Keratinocyte (primary cell): ENCODE results near the gene ANKRD26. TPM values are rescaled to one million over a fixed set of nuclear protein-coding genes. Genes with fewer than 3 reads are reported as not detected.

Source experiments
- DNase-seq: peaks from one replicate; pipeline ENCODE4 v3.0.0-alpha.2; 2011; ENCODE audit warnings: low read depth, missing footprints, low spot score
- FAIRE-seq: peaks from 2 replicates; lab custom pipeline; 2011; peaks lifted over from hg19 to GRCh38; lab: Jason Lieb, UNC
- H2AFZ ChIP-seq: 2 replicates; pipeline ENCODE4 v1.6.0; 2012; ENCODE audit warnings: low read length, control low read depth, inconsistent platforms; ENCODE audit not compliant: control insufficient read depth
- H3K27ac ChIP-seq: 2 replicates; pipeline ENCODE4 v1.5.1; 2011; ENCODE audit warnings: low read length; ENCODE audit not compliant: control insufficient read depth, insufficient read depth
- H3K27me3 ChIP-seq: 3 replicates; pipeline ENCODE4 v1.6.0; 2011; ENCODE audit warnings: low read length; ENCODE audit not compliant: control insufficient read depth, insufficient read depth; ENCODE audit errors: extremely low read depth
- H3K36me3 ChIP-seq, 2 experiments: 2 replicates in 1 of 2; 3 replicates in 1 of 2; pipeline ENCODE4 v1.5.1; 2011; ENCODE audit warnings: low read length in 2 of 2, mild to moderate bottlenecking in 1 of 2; ENCODE audit not compliant: control insufficient read depth in 2 of 2, insufficient read depth in 2 of 2; ENCODE audit errors: extremely low read depth in 1 of 2
- H3K4me1 ChIP-seq: 3 replicates; pipeline ENCODE4 v1.5.1; 2011; ENCODE audit warnings: low read length; ENCODE audit not compliant: control insufficient read depth, insufficient read depth; ENCODE audit errors: extremely low read depth
- H3K4me2 ChIP-seq: 3 replicates; pipeline ENCODE4 v1.6.0; 2011; ENCODE audit warnings: low read depth, low read length; ENCODE audit not compliant: control insufficient read depth, insufficient read depth; ENCODE audit errors: extremely low read depth
- H3K4me3 ChIP-seq, 3 experiments: fragments of 200-600 bp in 1 of 3; sonication (generic) in 1 of 3; 2 replicates in 2 of 3; 3 replicates in 1 of 3; pipeline ENCODE4 v1.5.1; 2011 to 2016; ENCODE audit warnings: low read length in 3 of 3, mild to moderate bottlenecking in 3 of 3, control low read depth in 2 of 3, inconsistent platforms in 1 of 3, low read depth in 1 of 3, mixed read lengths in 1 of 3, mixed run types in 1 of 3, moderate library complexity in 1 of 3; ENCODE audit not compliant: control insufficient read depth in 2 of 3, insufficient read depth in 2 of 3; ENCODE audit errors: extremely low read depth in 1 of 3
- H3K79me2 ChIP-seq: 2 replicates; pipeline ENCODE4 v1.6.0; 2012; ENCODE audit warnings: low read length; ENCODE audit not compliant: control insufficient read depth, insufficient read depth
- H3K9ac ChIP-seq: 3 replicates; pipeline ENCODE4 v1.6.0; 2011; ENCODE audit warnings: low read length; ENCODE audit not compliant: control insufficient read depth, insufficient read depth; ENCODE audit errors: extremely low read depth
- H3K9me1 ChIP-seq: 3 replicates; pipeline ENCODE4 v1.6.0; 2011; ENCODE audit warnings: low read length; ENCODE audit not compliant: control insufficient read depth, insufficient read depth; ENCODE audit errors: extremely low read depth
- H3K9me3 ChIP-seq: 2 replicates; pipeline ENCODE4 v1.5.1; 2012; ENCODE audit warnings: low read depth, low read length; ENCODE audit not compliant: control insufficient read depth
- H4K20me1 ChIP-seq: 3 replicates; pipeline ENCODE4 v1.6.0; 2011; ENCODE audit warnings: low read length; ENCODE audit not compliant: control insufficient read depth, insufficient read depth; ENCODE audit errors: extremely low read depth
- CTCF ChIP-seq, 3 experiments: IDR thresholded peaks in 1 of 3; conservative IDR thresholded peaks in 1 of 3; optimal IDR thresholded peaks in 1 of 3; 2 replicates in 2 of 3; 3 replicates in 1 of 3; pipeline versions ENCODE3 to v1.5.1; 2011; ENCODE audit warnings: low read length in 3 of 3, mild to moderate bottlenecking in 3 of 3, moderate library complexity in 2 of 3, control low read depth in 1 of 3, inconsistent platforms in 1 of 3; ENCODE audit not compliant: insufficient read depth in 2 of 3; ENCODE audit errors: extremely low read depth in 1 of 3
- EZH2 ChIP-seq: IDR thresholded peaks from one replicate; pipeline ENCODE4 v1.6.1; 2012; ENCODE audit warnings: inconsistent platforms, mild to moderate bottlenecking, low read length, moderate library complexity
- dilution Hi-C: fragments of 300-500 bp; cut with MboI; formaldehyde crosslinking; loops from one replicate; pipeline ENCODE4 v1.7.0; 2020; ENCODE audit warnings: low sequenced_read_pairs; ENCODE audit not compliant: extremely low pct_ligation_motif_present
- polyA plus RNA-seq, 5 experiments: library from polyadenylated mRNA; depleted of rRNA in 3 of 5; stranded (reverse) in 3 of 5; stranded (forward) in 1 of 5; unstranded in 1 of 5; fragments of >200 nt; gene quantifications; 1 replicate in 1 of 5; 2 replicates in 3 of 5; 3 replicates in 1 of 5; pipeline versions ENCODE4 v1.2.1 to v1.2.3, GENCODE V29; 2011 to 2012; ENCODE audit warnings: missing spikeins in 2 of 5, low read depth in 1 of 5, low replicate concordance in 1 of 5

Gene ANKRD26
- polyA plus RNA-seq, 1 donor (not counting 4 experiments of a cell fraction or from before 2014, with no cell fraction given), result 3.3 TPM

DNA sequence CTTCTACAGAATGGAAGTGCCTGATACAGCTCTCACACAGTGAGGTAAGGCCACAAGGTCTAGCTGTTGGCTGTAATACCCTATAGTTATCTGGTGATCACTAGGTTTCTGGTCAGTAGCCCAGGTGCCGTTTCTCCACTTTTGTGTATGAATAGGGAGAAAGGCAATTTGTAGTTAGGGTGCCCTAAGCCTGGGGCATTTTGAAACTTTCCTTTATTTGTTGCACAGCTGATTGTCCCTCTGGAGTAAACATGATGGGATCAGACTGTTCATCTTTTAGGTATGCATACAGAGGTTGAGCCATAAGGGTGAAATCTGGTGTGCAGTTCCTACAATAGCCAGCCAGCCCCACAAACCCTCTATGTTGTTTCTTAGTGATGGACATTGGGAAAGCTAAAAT is 112.4 kb downstream of the ANKRD26 start:
- no peaks in the 10 kb centered on the region for H3K9me3 ChIP-seq
- TF ChIP-seq CTCF (optimal IDR thresholded peaks at IDR 0.05 in 1 of 3, IDR thresholded peaks at IDR 0.05 in 1 of 3, conservative IDR thresholded peaks at IDR 0.05 in 1 of 3; ENCODE audit: extremely low read depth in 1 of 3, insufficient read depth in 2 of 3, low read length in 3 of 3) (no peak), EZH2 (no peak)
- no peak overlapping the region for H2AFZ ChIP-seq
- dilution Hi-C loops, result no loop called here
- no peak overlapping the region for H3K27ac ChIP-seq
- no peaks in the 10 kb centered on the region for H3K4me1 ChIP-seq
- H3K27me3 ChIP-seq, result no peaks in the 10 kb centered on the region
- no peaks in the 10 kb centered on the region for H3K79me2 ChIP-seq
- H3K4me2 ChIP-seq, result no peak overlapping the region
- no peak overlapping the region for H3K4me3 ChIP-seq
- no peaks in the 10 kb centered on the region for H3K9me1 ChIP-seq
- H3K9ac ChIP-seq, result no peak overlapping the region
- DNase-seq (no peak), FAIRE-seq (no peak)
- no peaks in the 10 kb centered on the region for H4K20me1 ChIP-seq
- H3K36me3 ChIP-seq, result no peaks in the 10 kb centered on the region

DNA sequence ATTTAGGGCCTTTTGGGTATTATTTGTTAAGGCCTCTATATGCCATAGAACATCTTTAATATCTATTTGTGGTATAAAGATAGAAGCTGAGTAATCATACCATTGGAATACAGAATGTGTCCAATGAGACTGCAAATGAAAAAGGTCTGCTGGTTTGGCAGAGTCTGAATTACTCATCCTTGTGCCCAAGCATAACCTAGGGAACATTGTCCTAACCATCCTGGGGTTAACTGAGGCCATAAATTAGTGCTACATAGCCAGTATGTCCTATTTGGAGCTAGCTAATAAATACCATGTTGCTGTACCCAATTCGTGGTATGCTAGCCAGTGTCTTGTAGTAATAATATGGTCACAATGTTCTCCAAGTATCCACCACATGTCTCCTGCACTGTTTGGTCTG is 117.1 kb downstream of the ANKRD26 start:
- Histone ChIP-seq H3K9ac (no peak overlapping the region), H3K9me3 (no peaks in the 10 kb centered on the region), H3K4me2 (no peak overlapping the region), H3K27me3 (no peaks in the 10 kb centered on the region), H3K9me1 (no peaks in the 10 kb centered on the region), H3K4me1 (no peaks in the 10 kb centered on the region), H4K20me1 (no peaks in the 10 kb centered on the region), H3K27ac (no peak overlapping the region), H3K4me3 (no peak overlapping the region), H2AFZ (no peak overlapping the region), H3K36me3 (no peaks in the 10 kb centered on the region), H3K79me2 (no peaks in the 10 kb centered on the region)
- FAIRE-seq (no peak), DNase-seq (no peak)
- TF ChIP-seq EZH2 (no peak), CTCF (optimal IDR thresholded peaks at IDR 0.05 in 1 of 3, IDR thresholded peaks at IDR 0.05 in 1 of 3, conservative IDR thresholded peaks at IDR 0.05 in 1 of 3; ENCODE audit: extremely low read depth in 1 of 3, insufficient read depth in 2 of 3, low read length in 3 of 3) (no peak)
- dilution Hi-C loops, result no loop called here
